NAMALWA (cell line): ENCODE measurements around the gene PEPD.

Experiments
- DNase-seq: peaks from one replicate; pipeline ENCODE4 v3.0.0-alpha.2; 2015; ENCODE audit warnings: low spot score

Gene PEPD

DNA sequence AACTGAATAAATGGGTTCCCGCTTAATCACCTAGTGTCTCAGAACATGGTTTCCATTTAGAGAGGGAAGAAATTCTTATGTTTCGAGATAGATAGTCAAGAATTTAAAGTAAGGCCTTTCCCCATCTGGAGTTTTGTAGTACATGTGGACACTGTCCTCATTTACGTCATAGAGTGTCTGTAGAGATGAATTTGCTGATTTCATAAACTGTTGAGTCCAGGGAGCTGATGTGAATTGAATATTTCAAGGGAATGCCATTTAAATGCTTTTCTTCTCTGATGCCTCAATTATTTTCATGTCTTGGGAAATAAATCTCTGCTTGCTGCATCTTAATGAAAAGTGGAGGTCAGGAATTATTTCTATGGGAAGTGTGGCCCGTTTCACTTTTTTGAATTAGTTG is 138.6 kb downstream of the PEPD start:
- DNase-seq, result no peak

DNA sequence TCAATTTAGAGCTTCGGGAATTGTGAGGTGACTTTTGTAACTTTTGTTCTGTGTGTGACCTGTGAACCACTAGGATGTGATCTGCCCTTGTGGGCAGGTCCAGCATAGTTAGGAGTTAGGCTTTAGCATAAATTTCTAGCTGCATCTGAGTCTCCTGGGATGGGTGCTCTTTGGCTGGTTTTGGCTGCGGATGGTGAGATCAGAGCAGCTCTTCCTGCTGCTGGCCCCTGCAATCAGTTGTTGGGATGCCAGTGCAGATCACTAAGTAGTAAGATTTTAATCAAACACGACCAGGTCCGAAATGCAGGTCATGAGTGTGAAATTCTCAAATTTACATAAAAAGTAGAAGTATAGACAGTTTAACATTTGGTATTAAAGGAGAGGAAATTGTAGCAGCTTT is 139.6 kb downstream of the PEPD start:
- no peak for DNase-seq

- DNase-seq, result no peak
Measured at GRCh38 chr19:33381101-33381500, 140.5 kb downstream of the PEPD start.

DNA sequence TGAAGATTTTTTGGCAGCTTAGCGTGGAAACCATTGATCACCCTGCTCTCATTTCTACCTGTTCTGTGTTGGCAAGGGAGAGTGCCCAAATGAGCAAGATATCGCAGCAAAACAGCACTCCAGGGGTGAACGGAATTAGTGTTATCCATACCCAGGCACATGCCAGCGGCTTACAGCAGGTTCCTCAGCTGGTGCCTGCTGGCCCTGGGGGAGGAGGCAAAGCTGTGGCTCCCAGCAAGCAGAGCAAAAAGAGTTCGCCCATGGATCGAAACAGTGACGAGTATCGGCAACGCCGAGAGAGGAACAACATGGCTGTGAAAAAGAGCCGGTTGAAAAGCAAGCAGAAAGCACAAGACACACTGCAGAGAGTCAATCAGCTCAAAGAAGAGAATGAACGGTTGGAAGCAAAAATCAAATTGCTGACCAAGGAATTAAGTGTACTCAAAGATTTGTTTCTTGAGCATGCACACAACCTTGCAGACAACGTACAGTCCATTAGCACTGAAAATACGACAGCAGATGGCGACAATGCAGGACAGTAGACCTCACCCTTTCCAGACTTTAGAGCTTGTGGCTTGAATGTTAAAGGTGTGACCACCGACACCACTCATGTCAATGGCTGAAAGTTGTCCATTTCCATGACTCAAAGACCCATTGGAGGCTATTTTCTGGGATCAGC is 142.3 kb downstream of the PEPD start:
- no peak for DNase-seq

DNA sequence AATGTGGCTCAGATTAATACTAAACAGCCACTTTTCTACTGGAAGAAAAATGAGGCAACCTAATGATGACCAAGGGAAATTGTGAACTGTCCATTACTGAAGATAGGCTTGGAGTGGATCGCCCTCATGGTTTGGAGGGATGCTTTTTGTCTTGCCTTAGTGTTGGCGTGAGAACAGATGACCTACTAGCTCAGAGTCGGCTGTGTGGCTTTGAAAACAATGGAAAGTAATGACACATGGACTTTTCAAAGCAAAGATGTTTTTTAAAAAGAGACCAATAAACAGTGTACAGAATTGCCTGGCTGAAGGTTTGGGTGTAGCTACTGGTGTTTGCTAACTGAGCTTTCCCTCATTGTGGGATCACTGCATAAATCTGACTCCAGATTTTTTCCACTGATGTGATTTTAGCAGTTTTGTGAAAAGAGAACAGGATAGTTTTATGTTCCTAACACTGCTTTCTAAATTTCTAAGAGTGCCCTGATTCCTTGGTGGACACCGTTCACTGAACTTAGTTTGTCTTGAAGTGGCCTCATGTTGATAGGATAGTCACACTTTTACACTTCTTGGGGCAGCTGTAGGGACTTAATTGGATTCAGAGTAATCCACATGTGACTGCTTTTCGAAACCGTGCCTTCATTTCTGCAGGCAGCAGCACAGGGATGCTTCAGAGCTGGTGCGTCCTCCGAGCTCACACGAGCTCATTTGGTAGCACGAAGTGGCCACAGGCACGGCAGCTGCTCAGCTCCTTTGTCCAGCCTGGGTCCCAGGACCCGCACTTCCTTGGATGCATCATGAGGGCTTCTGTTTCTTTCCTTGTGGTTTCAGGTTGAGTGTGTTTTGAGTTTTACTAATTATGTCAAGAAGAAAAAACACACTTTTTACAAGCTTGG is 143.8 kb downstream of the PEPD start:
- no peak for DNase-seq

DNA sequence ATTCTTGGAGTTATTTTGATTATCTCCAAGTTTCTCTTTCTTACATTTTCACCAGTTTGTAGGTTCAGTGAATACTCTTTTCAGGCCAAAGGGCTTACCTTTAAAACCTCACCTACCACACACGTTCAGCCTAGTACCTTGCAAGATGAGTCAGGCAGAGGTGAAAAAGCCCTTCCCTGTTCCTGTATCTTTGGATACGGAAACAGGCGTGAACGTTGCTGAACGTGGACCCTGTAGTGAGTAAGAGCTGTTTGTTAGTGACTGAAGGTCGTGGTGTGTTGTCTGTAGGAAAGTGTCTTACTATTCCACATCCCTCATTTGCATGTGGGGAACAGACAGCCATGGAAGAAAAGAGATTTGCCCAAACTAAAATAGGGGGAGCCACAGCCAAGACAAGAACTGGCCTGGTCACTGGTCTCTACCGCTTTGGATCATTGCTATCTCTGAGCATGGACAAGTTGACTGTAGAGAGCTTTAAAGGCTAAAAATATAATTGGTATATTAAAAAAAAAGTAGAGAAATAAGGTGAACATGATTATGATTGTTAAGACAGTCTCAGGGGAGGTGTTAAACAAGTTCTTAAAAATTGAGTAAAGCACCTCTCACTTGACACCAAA is 144.5 kb downstream of the PEPD start:
- no peak for DNase-seq

DNA sequence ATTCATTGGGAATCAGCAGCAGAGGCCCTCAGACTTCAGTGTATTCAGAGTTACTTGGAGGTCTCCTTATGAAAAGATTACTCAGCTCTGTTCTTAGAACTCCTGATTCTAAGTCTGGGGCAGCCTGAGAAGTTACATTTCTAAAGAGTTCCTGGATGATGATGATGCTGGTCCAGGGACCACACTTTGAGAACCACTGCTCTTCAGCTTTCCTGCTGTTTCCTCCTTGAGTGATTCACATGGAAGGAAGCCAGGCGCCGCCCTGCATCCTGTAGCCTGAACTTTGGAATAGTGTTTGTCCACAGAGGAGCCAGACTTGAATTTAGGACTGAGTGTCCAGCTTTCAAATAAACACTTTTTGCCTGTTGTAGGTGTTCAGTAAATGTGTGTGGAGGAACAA is 145.2 kb downstream of the PEPD start:
- DNase-seq, result no peak

DNA sequence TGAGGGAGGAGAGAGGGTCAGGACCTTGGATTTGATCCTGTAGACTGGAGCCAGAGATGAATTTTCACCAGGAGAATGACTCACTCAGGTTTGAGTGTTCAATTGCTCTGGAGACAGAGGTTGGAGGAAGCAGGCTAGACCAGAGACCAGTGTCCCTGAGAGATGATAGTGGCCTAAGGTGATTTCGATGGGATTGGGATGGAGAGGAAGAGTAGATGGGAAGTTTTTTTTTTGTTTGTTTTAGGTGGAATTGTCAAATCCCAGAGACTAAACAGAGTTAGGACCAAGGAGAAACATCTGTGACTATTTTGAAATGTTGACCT is 145.8 kb downstream of the PEPD start:
- no peak for DNase-seq

- no peak for DNase-seq
Measured at GRCh38 chr19:33375156-33375836, 146.3 kb downstream of the PEPD start.

- peak; percentile 54 for DNase-seq
Measured at GRCh38 chr19:33374236-33374714, 147.3 kb downstream of the PEPD start.

DNA sequence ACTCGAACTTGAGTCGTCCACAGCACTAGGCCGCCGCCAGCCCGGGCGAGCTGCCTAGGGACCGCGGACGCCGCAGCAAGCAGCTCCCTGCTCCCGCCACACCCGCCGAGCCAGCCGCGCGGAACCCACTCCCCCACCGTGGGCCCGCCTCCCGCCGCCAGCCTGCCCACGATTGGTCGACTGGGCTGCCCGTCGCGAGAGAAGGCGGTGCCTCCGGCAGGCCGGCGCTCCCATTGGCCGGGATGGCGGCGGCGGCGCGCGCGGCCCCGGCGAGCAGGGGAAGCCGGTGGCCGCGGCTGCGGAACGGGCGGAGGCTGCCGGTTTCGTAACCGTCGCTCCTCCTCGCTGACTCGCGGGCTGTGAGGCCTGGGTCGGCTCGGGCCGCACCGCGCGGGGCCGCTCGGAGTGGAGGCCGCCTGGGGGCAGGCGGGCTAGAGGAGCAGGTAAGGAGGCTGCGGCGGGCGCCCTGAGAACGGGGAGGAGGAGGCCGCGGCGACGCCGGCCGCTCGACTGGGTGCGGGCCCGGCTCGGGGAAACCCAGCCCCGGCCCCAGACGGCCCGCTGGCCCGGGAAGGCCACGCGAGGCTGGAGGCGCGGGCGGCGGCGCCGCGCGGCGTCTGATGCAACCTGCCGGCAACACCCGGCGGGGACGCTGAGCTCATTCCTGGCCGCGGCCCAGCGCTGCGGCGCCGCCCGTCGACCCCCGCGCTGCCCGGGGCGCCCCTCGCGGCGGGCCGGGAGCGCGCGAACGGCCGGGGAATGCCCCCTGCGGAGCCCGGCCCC is 147.9 kb downstream of the PEPD start, which contains the start of gene CEBPG:
Gene CEBPG, plus strand, starts transcription at position 257 of the 783 bp plus-strand sequence. CDS start 5,531 bp downstream, outside the sequence.
- DNase-seq, result peak; percentile 92

DNA sequence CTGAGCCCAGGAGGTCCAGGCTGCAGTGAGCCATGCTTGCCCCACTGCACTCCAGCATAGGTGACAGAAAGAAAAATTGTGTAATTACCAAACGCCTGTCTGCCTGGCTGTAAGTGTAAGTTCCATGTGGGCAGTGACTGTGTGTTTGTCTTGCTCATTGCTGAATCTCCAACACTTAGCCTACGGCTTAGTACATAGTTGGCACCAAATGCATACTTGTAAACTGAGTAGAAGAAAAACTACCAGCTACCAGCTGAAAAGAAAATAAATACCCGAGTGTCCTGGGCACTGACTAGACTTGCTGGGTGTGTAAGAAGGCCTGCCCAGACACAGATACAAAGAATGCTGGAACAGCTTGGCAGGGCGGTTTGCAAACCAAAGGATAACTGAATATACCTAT is 150.8 kb downstream of the PEPD start:
- DNase-seq, result no peak

DNA sequence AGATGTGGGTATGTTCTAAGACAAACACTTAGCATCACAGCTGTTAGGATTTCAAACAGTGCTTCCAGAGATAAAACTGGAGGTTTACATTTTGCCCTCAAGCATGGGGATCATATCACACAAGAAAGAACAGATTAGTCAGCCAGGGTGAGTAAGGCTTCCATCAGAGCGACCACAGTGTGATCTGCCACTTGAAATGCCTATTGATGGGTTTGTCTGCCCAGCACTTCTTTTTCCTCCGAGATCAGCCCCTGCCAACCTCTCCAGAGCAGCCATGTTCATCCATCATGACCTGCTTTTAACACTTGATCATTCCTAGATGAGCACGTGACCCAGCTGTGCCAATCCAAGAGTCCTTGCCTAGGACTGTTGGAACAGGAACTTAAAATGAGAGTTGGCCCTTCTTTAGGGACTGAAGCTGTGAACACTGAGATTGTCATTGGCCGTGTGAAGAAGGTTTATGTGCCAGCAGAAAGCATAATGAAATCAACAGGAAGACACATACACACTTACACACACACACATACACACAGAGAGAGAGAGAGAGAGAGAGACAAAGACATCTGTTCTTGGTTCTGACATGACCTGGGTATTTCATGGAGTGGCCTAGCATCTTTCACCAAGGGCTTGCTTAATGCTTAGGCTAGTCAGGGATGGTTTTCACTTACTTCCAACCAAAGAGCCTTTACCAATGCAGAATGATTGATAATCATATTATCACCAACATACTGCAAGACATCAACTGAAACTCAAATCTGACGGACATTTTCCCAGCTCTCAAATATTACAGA is 153.3 kb downstream of the PEPD start:
- DNase-seq, result no peak

GRCh38 chr19:33366897-33367296 is 154.7 kb downstream of the PEPD start:
- no peak for DNase-seq

DNA sequence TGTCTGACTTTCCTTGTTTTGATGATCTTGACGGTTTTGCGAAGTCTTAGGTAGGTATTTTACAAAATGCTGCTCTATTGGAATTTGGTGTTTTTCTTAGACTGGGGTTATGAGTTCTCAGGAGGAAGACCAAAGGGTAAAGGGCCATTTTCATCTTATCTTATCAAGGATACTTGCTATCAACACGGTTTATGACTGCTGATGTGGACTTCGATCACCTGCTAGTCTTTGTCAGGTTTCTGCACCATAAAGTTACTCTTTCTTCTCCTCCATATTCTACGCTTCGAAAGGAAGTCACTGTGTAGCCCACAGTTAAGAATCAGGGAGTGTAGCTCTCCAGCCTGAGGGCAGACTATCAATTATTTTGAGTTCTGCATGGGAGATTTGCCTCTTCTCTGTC is 155.5 kb downstream of the PEPD start:
- DNase-seq, result no peak

- no peak for DNase-seq
Measured at GRCh38 chr19:33365691-33366090, 155.9 kb downstream of the PEPD start.

GRCh38 chr19:33363476-33363875 is 158.1 kb downstream of the PEPD start:
- no peak for DNase-seq

GRCh38 chr19:33362508-33363228 is 158.9 kb downstream of the PEPD start:
- DNase-seq, result no peak

GRCh38 chr19:33359581-33359980 is 162.0 kb downstream of the PEPD start:
- DNase-seq, result no peak

DNA sequence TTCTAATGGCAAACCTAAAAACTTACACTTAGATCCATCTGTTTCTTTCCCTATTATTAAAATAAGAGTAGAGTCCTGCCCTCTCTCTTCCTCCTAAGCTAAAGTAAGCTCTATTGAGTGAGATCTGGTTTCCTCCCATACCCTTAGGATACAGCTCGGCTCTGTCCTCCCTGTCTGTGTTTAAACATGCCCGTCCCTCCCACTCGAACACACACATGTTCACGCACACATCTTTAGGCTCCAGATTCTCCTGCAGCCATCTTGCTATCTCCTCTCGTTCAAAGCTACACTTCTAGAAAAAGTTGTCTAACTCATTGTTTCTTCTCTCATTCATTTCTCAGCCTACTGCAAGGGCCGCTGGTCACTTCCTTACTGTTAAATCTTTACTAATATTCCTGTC is 163.2 kb downstream of the PEPD start:
- no peak for DNase-seq
